A673 (cell line): ENCODE measurements around the gene PALD1.
"Not testable (repeated sequence)": the region's sequence is repeated elsewhere in the genome, so short reads cannot be mapped to it uniquely, and the experiment has no call there.

Source experiments
- CTCF ChIP-seq: fragments of 300-800, 200-600 bp; sonication (generic); conservative IDR thresholded peaks from 2 replicates; pipeline ENCODE4 v1.5.1; 2017; ENCODE audit warnings: low read depth, mild to moderate bottlenecking, antibody characterized with exemption, low read length, moderate library complexity, mixed read lengths
- EZH2 ChIP-seq: fragments of 200-600 bp; sonication (generic); IDR thresholded peaks from 2 replicates; pipeline ENCODE4 v1.6.1; 2017; ENCODE audit warnings: borderline replicate concordance, low read depth, mild to moderate bottlenecking, mixed read lengths, antibody characterized with exemption, low read length; ENCODE audit not compliant: poor library complexity, severe bottlenecking

- TF ChIP-seq CTCF, EZH2: not testable (repeated sequence)
Observed at GRCh38 chr10:70581176-70581575, 102.6 kb downstream of the PALD1 start.
